H9 (cell line): ENCODE measurements around the gene PACS1. TPM values are rescaled to one million over a fixed set of nuclear protein-coding genes. Genes with fewer than 3 reads are reported as not detected.

Source experiments
- DNase-seq: peaks from one replicate; pipeline ENCODE4 v3.0.0-alpha.2; 2017
- H2AFZ ChIP-seq: one replicate; pipeline ENCODE4 v1.6.1; 2013; ENCODE audit warnings: mild to moderate bottlenecking, low read length, control low read depth, moderate library complexity
- H2AK5ac ChIP-seq: 2 replicates; pipeline ENCODE4 v1.6.1; 2013; ENCODE audit warnings: low read length, control low read depth, mixed read lengths; ENCODE audit not compliant: insufficient read length
- H2BK120ac ChIP-seq: one replicate; pipeline ENCODE4 v1.6.1; 2013; ENCODE audit warnings: low read depth, mild to moderate bottlenecking, low read length, control low read depth, inconsistent platforms; ENCODE audit not compliant: poor library complexity, severe bottlenecking
- H2BK12ac ChIP-seq: 2 replicates; pipeline ENCODE4 v1.6.1; 2013; ENCODE audit warnings: low read length, control low read depth, mixed read lengths, low read depth; ENCODE audit not compliant: insufficient read length
- H2BK15ac ChIP-seq: 2 replicates; pipeline ENCODE4 v1.6.1; 2013; ENCODE audit warnings: low read depth, low read length, control low read depth
- H2BK20ac ChIP-seq: one replicate; pipeline ENCODE4 v1.6.1; 2013; ENCODE audit warnings: low read depth, mild to moderate bottlenecking, low read length, control low read depth, inconsistent platforms; ENCODE audit not compliant: poor library complexity, severe bottlenecking
- H2BK5ac ChIP-seq: 2 replicates; pipeline ENCODE4 v1.6.1; 2013; ENCODE audit warnings: low read length, control low read depth, mixed read lengths; ENCODE audit not compliant: insufficient read length
- H3K14ac ChIP-seq: 2 replicates; pipeline ENCODE4 v1.6.1; 2013; ENCODE audit warnings: low read length, control low read depth; ENCODE audit not compliant: insufficient read depth
- H3K18ac ChIP-seq: 2 replicates; pipeline ENCODE4 v1.6.1; 2013; ENCODE audit warnings: low read depth, mild to moderate bottlenecking, mixed read lengths, low read length, control low read depth; ENCODE audit not compliant: insufficient read length
- H3K23ac ChIP-seq: 2 replicates; pipeline ENCODE4 v1.6.1; 2013; ENCODE audit warnings: low read length, control low read depth, mixed read lengths, low read depth; ENCODE audit not compliant: insufficient read length
- H3K23me2 ChIP-seq: 2 replicates; pipeline ENCODE4 v1.6.1; 2013; ENCODE audit warnings: low read depth, mild to moderate bottlenecking, mixed read lengths, low read length, control low read depth; ENCODE audit not compliant: insufficient read length, poor library complexity, severe bottlenecking
- H3K27ac ChIP-seq: 2 replicates; pipeline ENCODE4 v1.5.1; 2013; ENCODE audit warnings: low read length, control low read depth, mixed read lengths, low read depth; ENCODE audit not compliant: insufficient read length
- H3K27me3 ChIP-seq: 2 replicates; pipeline ENCODE4 v1.6.1; 2013; ENCODE audit warnings: low read length, control low read depth, inconsistent platforms; ENCODE audit not compliant: insufficient read depth
- H3K4ac ChIP-seq: 2 replicates; pipeline ENCODE4 v1.6.1; 2013; ENCODE audit warnings: low read depth, mild to moderate bottlenecking, control low read depth, inconsistent platforms, low read length, moderate library complexity
- H3K4me1 ChIP-seq: 2 replicates; pipeline ENCODE4 v1.6.1; 2013; ENCODE audit warnings: low read length, control low read depth, inconsistent platforms; ENCODE audit not compliant: insufficient read depth
- H3K4me2 ChIP-seq: 2 replicates; pipeline ENCODE4 v1.6.1; 2013; ENCODE audit warnings: low read length, control low read depth, mixed read lengths; ENCODE audit not compliant: insufficient read length, insufficient read depth
- H3K56ac ChIP-seq: 2 replicates; pipeline ENCODE4 v1.6.1; 2013; ENCODE audit warnings: low read depth, mild to moderate bottlenecking, mixed read lengths, low read length, control low read depth; ENCODE audit not compliant: insufficient read length
- H3K79me1 ChIP-seq: 2 replicates; pipeline ENCODE4 v1.6.1; 2013; ENCODE audit warnings: low read depth, mild to moderate bottlenecking, moderate library complexity, low read length, control low read depth, inconsistent platforms; ENCODE audit not compliant: insufficient read depth, poor library complexity, severe bottlenecking
- H3K79me2 ChIP-seq: 2 replicates; pipeline ENCODE4 v1.6.1; 2013; ENCODE audit warnings: low read length, control low read depth, inconsistent platforms; ENCODE audit not compliant: insufficient read depth
- H3K9ac ChIP-seq: 2 replicates; pipeline ENCODE4 v1.6.1; 2013; ENCODE audit warnings: low read length, control low read depth, mixed read lengths; ENCODE audit not compliant: insufficient read length; ENCODE audit errors: extremely low read depth
- H3K9me3 ChIP-seq: one replicate; pipeline ENCODE4 v1.6.1; 2013; ENCODE audit warnings: low read depth, low read length, inconsistent platforms; ENCODE audit not compliant: control insufficient read depth
- H3T11ph ChIP-seq: one replicate; pipeline ENCODE4 v1.6.1; 2013; ENCODE audit warnings: mild to moderate bottlenecking, low read length, control low read depth, inconsistent platforms
- H4K20me1 ChIP-seq: one replicate; pipeline ENCODE4 v1.6.1; 2013; ENCODE audit not compliant: control insufficient read depth, insufficient read length, insufficient read depth
- H4K5ac ChIP-seq: 2 replicates; pipeline ENCODE4 v1.6.1; 2013; ENCODE audit warnings: low read depth, mild to moderate bottlenecking, mixed read lengths, low read length, control low read depth; ENCODE audit not compliant: insufficient read length
- H4K8ac ChIP-seq: replicated peaks from 2 replicates; pipeline ENCODE4 v1.6.1; 2013; ENCODE audit warnings: low read length, control low read depth, mixed read lengths, low read depth; ENCODE audit not compliant: insufficient read length
- H4K91ac ChIP-seq: 2 replicates; pipeline ENCODE4 v1.6.1; 2013; ENCODE audit warnings: low read depth, mild to moderate bottlenecking, moderate library complexity, mixed read lengths, low read length, control low read depth; ENCODE audit not compliant: insufficient read length
- H3K27ac Mint-ChIP-seq, 3 experiments: 2 replicates in 2 of 3; 3 replicates in 1 of 3; pipeline ENCODE4 v1.8.0; 2020 to 2021; ENCODE audit warnings: mixed read lengths in 3 of 3, mild to moderate bottlenecking in 1 of 3, moderate library complexity in 1 of 3
- H3K27me3 Mint-ChIP-seq: 2 replicates; pipeline ENCODE4 v1.8.0; 2021; ENCODE audit warnings: low read depth, mild to moderate bottlenecking, moderate library complexity, mixed read lengths
- H3K36me3 Mint-ChIP-seq, 3 experiments: 2 replicates in 2 of 3; 3 replicates in 1 of 3; pipeline ENCODE4 v1.8.0; 2020 to 2021; ENCODE audit warnings: low read depth in 3 of 3, mixed read lengths in 3 of 3; ENCODE audit not compliant: insufficient read depth in 1 of 3
- H3K4me1 Mint-ChIP-seq, 2 experiments: 2 replicates each; pipeline ENCODE4 v1.8.0; 2020; ENCODE audit warnings: mixed read lengths in 2 of 2
- H3K4me3 Mint-ChIP-seq, 2 experiments: 2 replicates in 1 of 2; 3 replicates in 1 of 2; pipeline ENCODE4 v1.8.0; 2020 to 2021; ENCODE audit warnings: mild to moderate bottlenecking in 2 of 2, mixed read lengths in 2 of 2, moderate library complexity in 1 of 2
- H3K9me3 Mint-ChIP-seq, 2 experiments: 2 replicates in 1 of 2; 3 replicates in 1 of 2; pipeline ENCODE4 v1.8.0; 2020; ENCODE audit warnings: mild to moderate bottlenecking in 2 of 2, mixed read lengths in 2 of 2, moderate library complexity in 1 of 2
- CTCF ChIP-seq: fragments of 200-600 bp; sonication (generic); conservative IDR thresholded peaks from 3 replicates; pipeline ENCODE4 v1.8.0; 2021; ENCODE audit warnings: antibody characterized with exemption, mild to moderate bottlenecking
- WGBS: extraction: QIAGEN DNeasy Blood & Tissue Kit; methylation state at CpG from one replicate; pipeline ENCODE4 v1.1.7; 2013; ENCODE audit warnings: missing lambda C conversion rate, low lambda C conversion rate, mixed read lengths; ENCODE audit not compliant: insufficient read length; ENCODE audit errors: extremely low coverage; 5-methylcytosine and 5-hydroxymethylcytosine counted together
- total RNA-seq: library from RNA; stranded (reverse); gene quantifications from 2 replicates; pipeline ENCODE4 v1.2.1, GENCODE V29; 2021

The PACS1 gene
- total RNA-seq, 1 experiment from 2014 or later: 35.5 TPM

DNA sequence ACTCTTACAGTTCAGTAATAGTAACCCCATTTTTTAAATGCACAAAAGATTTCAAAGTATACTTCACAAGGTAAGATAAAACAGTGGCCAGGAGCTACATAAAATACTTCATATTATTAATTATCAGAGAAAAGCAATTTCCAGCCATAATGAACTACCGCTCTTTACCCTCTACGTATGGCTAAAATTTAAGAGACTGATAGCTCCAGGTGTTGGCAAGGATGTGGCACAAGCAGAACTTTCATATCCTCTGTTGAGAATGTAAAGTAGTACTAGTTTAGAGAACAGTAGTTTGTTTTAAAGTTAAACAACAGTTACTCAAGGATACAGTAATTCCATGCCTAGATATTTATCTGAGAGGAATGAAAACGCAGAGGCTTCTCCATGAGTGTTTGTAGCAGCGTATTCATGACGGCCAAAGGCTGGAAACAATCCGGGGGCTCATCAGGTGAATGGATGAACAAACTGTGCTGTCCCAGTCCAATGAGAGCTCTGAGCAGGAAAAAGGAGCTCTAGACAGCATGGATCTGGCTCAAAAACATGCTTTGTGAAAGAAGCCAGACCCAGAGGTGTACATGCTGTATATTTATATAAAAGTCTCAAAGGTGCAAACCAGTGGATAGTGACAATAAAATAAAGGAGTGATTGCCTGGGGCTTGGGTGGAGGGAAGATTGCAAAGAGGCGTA lies 85.5 kb downstream of the PACS1 start:
- Mint-ChIP-seq H3K9me3 (no peaks in the 10 kb centered on the region), H3K36me3 (no peaks in the 10 kb centered on the region), H3K4me3 (no peak overlapping the region), H3K4me1 (peaks cover 0 to 4% of the 10 kb centered on the region in 2 experiments; a peak in 1 of 4 replicates), H3K27me3 (no peaks in the 10 kb centered on the region), H3K27ac (no peak overlapping the region)
- Histone ChIP-seq H3K79me1 (no peaks in the 10 kb centered on the region), H3K18ac (no peak overlapping the region), H3K56ac (no peak overlapping the region), H2BK15ac (no peak overlapping the region), H4K5ac (no peak overlapping the region), H3K27me3 (no peaks in the 10 kb centered on the region), H3K9me3 (no peaks in the 10 kb centered on the region), H3K4me1 (no peaks in the 10 kb centered on the region), H3K4ac (no peak overlapping the region), H4K91ac (no peak overlapping the region), H4K8ac (no peak overlapping the region), H4K20me1 (no peaks in the 10 kb centered on the region), H3K14ac (no peak overlapping the region), H2BK20ac (no peak overlapping the region), H3T11ph (no peak overlapping the region), H2BK5ac (no peak overlapping the region), H3K9ac (no peak overlapping the region), H3K4me2 (no peak overlapping the region), H2BK120ac (no peak overlapping the region), H2BK12ac (no peak overlapping the region), H3K27ac (no peak overlapping the region), H3K23ac (no peak overlapping the region), H3K79me2 (no peaks in the 10 kb centered on the region), H3K23me2 (no peaks in the 10 kb centered on the region), H2AFZ (no peak overlapping the region), H2AK5ac (no peak overlapping the region)
- TF ChIP-seq CTCF: no peak
- DNase-seq: no peak
- no CpG with 5 or more reads among the region's 7 CpGs for WGBS
